ENCODE data around the gene TESK1.
"Not testable (repeated sequence)": the region's sequence is repeated elsewhere in the genome, so short reads cannot be mapped to it uniquely, and the experiment has no call there.

Gene TESK1

GRCh38 chr9:35616681-35617459 is 11.8 kb downstream of the TESK1 start:
- no peak for DNase-seq

- DNase-seq, result no peak
These were observed 12.5 kb downstream of the TESK1 start for GRCh38 chr9:35617548-35617947.

GRCh38 chr9:35618325-35618727 is 13.3 kb downstream of the TESK1 start, which contains the start of gene CD72:
Gene CD72, minus strand, starts transcription at chr9:35618413. Its CDS starts 110 bp downstream, at chr9:35618303.
- DNase-seq, result no peak

GRCh38 chr9:35618854-35619799 is 14.1 kb downstream of the TESK1 start:
- no peak for DNase-seq

- no peak for DNase-seq
These were observed 14.7 kb downstream of the TESK1 start for GRCh38 chr9:35619800-35620158.

GRCh38 chr9:35627575-35627974 is 22.5 kb downstream of the TESK1 start:
- no peak for DNase-seq

GRCh38 chr9:35628389-35628991 is 23.4 kb downstream of the TESK1 start:
- no peak for DNase-seq

- no peak for DNase-seq
These were observed 24.5 kb downstream of the TESK1 start for GRCh38 chr9:35629597-35629996.

GRCh38 chr9:35635730-35636129 is 30.7 kb downstream of the TESK1 start:
- no peak for DNase-seq

- no peak for DNase-seq
These were observed 31.2 kb downstream of the TESK1 start for GRCh38 chr9:35636135-35636876.

GRCh38 chr9:35636877-35637246 is 31.8 kb downstream of the TESK1 start:
- not testable (repeated sequence) for DNase-seq

- DNase-seq, result not testable (repeated sequence)
These were observed 32.4 kb downstream of the TESK1 start for GRCh38 chr9:35637427-35637955.

- DNase-seq, result not testable (repeated sequence)
These were observed 33.7 kb downstream of the TESK1 start for GRCh38 chr9:35638751-35639150.

- DNase-seq, result not testable (repeated sequence)
These were observed 34.2 kb downstream of the TESK1 start for GRCh38 chr9:35639225-35639624.

- DNase-seq, result no peak
These were observed 34.6 kb downstream of the TESK1 start for GRCh38 chr9:35639631-35640030.

- not testable (repeated sequence) for DNase-seq
These were observed 35.4 kb downstream of the TESK1 start for GRCh38 chr9:35640431-35640830.

GRCh38 chr9:35641478-35641877 is 36.4 kb downstream of the TESK1 start:
- DNase-seq, result not testable (repeated sequence)

GRCh38 chr9:35643046-35643445 is 38.0 kb downstream of the TESK1 start:
- no peak for DNase-seq

- not testable (repeated sequence) for DNase-seq
These were observed 40.7 kb downstream of the TESK1 start for GRCh38 chr9:35645736-35646135.

- DNase-seq, result no peak
These were observed 41.1 kb downstream of the TESK1 start for GRCh38 chr9:35646153-35646532.

- DNase-seq, result no peak
These were observed 41.6 kb downstream of the TESK1 start for GRCh38 chr9:35646533-35647265.
